NCI-H187 (cell line): ENCODE results near the gene GHR.
"Not testable (repeated sequence)": the region's sequence is repeated elsewhere in the genome, so short reads cannot be mapped to it uniquely, and the experiment has no call there.

Source experiments
- DNase-seq, 2 experiments: peaks; one replicate each; lab custom pipeline; 2025; lab: John Stamatoyannopoulos, UW

The GHR gene

GRCh38 chr5:42645138-42645537, 221.9 kb downstream of the GHR start:
- no peak for DNase-seq

GRCh38 chr5:42648036-42648435, 224.8 kb downstream of the GHR start:
- DNase-seq: no peak

DNA sequence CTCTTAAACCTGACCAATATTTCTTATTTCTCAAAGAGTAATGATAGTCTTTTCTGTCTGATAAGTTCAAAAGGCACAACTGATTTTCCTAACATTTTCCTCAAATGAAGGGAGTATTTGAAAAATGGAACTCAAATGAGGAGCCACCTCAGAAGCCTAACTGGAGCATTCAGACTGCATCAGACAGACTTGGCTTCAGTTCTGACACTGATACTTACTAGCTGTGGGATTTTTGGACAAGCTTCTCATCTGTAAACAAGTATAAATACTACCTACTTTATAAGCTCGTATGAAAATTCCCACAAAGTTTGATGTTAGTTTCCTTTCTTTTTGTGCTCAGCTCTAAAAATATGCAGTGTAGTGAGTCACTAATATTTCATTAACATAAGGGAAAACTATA, 225.7 kb downstream of the GHR start:
- no peak for DNase-seq

DNA sequence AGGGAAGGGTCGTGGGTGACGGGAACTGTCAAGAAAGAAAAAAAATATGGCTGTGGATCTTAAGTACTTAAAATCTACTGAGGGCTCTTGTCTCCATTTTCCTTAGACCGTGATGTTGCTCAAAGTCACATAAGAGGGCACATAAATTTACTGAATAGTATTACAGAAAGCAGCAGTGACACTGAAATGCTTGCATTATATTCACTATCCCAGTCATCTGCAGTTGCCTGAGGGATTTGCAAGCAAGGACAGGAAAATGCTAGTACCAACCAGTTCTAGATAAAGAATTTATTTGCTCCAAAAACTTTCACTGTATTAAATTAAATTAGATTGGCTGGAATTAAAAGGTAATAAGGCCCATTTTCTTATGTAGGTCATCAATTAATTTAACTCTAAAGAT, 226.8 kb downstream of the GHR start:
- no peak for DNase-seq

DNA sequence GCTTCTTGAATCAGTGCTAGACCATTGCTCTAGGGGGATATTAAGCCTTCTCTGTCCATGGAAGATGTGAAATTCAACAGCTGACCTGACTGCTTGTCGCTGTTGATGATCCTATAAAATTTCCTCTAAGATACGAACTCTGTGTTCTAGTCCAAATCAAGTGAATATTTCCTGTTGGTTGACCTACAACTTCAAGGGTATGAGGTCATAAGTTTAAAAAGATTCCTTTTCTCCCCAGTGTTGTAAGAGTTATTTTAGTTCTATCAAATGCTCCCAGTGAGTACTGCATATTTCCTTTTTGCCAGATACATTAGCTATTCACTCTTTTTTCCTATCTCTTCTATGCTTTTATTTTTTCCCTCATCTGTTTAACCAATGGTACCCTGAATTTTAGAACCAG, 230.5 kb downstream of the GHR start:
- no peak for DNase-seq

- no peak for DNase-seq
Measured at GRCh38 chr5:42654645-42655044, 231.4 kb downstream of the GHR start.

DNA sequence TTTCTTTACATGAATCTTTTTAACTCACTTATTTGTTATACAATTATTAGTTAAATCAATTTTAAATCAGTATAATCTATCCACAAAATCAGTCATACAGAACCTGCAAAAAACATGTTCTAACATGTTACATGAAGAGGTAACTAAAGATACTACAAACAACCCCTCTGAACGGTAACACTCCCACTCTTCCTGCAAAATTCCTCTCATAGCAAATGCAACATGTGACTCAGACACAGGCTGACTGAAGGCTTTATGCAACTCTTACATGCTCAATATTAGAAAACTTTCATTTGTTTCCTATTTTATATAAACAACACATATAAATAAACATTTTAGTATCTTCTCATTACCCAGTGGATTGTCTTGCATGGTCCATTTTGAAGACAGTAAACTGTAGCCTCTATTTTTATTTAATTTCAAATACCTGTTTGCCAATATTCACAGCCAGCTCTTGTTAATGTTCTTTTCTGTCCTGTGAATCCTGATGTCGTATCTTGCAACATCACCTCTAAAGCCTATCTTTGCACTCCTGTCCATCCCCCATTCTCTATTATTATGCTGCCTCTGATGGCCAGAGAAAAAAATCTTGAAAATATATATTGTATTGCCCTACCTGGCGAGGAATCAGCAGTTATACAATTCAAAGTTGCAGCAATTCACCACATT, 232.9 kb downstream of the GHR start:
- no peak for DNase-seq

DNA sequence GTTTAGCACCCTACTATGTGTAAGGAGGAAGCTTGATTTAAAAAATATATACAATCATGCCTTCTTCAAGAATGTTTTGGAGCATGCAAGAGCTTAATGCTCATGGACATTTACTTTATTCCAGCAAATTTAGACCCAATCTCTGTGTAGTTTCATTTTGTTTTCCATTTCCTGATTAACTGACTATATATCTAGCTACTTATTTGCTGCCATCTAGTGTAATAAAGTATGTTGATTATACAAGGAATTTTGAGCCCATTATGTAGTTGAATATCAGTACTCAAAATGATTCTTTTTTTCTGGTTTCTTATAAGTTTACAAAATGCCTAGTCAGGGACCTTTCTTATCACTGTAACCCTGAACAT, 233.4 kb downstream of the GHR start:
- no peak for DNase-seq

DNA sequence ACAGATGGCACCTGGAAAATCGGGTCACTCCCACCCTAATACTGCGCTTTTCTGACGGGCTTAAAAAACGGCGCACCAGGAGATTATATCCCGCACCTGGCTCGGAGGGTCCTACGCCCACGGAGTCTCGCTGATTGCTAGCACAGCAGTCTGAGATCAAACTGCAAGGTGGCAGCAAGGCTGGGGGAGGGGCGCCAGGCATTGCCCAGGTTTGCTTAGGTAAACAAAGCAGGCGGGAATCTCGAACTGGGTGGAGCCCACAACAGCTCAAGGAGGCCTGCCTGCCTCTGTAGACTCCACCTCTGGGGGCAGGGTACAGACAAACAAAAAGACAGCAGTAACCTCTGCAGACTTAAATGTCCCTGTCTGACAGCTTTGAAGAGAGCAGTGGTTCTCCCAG, 236.6 kb downstream of the GHR start:
- not testable (repeated sequence) for DNase-seq

DNA sequence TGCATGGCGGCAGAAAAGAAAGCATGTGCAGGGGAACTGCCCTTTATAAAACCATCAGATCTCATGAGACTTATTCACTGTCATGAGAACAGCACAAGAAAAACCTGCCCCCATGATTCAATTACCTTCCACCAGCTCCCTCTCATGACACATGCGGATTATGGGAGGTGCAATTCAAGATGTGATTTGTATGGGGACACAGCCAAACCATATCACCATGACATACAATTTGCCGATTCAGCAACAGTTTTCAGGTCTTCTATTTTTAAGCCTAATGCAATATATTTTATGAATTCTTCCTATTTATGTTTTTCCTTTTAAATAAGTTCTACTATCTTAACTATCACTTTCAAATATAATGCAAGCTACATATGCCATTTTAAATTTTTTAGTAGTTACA, 242.6 kb downstream of the GHR start:
- DNase-seq: no peak

GRCh38 chr5:42666869-42667268, 243.6 kb downstream of the GHR start:
- no peak for DNase-seq

GRCh38 chr5:42668254-42668653, 245.0 kb downstream of the GHR start:
- DNase-seq: no peak

GRCh38 chr5:42672925-42673324, 249.7 kb downstream of the GHR start:
- DNase-seq: no peak

DNA sequence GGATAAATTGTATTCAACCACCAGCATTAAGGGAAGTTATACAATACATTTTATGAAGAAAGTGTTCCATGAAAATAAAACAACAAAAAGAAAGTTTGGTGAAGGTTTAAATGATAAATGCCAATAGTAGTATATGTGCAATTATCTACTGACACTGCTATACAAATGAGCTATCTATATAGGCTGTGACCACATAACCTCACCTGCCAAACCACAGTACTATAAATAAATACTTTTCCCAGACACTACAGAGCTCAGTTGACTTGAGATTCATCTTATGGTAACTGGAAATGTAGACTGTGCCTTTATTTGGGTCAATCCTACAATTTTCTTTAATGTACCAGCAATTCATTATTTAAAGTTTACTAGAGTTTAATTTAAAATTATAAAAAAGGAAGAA, 252.4 kb downstream of the GHR start:
- DNase-seq: no peak

DNA sequence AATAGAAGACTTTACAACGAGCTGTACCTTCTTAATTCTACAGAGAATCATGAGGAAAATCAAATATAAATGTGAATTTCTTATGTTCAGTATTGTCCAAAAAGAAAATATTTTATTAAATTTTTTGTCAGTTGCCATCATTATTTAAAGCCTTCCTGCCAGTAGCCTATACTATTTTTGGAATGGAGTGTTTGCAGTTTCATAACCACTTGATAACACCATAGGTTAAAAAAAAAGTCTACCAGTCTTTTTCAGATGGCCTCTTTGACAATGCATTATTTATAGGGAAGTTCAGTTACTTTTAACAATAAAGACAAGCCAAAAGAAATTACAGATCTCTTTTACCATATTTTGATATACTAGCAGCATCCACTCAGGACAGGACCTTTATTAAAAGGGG, 253.1 kb downstream of the GHR start:
- DNase-seq: no peak

GRCh38 chr5:42677156-42677842, 254.1 kb downstream of the GHR start:
- no peak for DNase-seq

- DNase-seq: no peak
Measured at GRCh38 chr5:42680046-42680445, 256.8 kb downstream of the GHR start.

GRCh38 chr5:42685078-42685477, 261.8 kb downstream of the GHR start:
- DNase-seq: not testable (repeated sequence)

DNA sequence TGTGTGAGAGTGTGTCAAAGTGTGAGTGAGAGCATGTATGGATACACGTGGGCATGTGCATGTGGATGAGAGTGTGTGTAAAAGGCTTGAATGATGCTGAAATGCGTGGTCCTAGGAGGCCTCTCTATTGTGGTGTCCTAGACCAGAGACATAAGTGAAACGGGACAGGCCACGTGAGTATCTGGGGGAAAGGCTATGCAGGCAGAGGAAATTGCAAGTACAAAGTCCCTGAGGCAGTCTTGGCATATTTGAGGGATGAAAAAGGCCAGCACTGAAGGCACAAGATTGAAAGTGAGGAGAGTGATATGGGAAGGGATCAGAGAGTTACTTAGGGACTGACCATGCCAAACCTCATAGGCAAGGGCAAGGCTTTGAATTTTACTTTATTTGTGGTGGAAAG, 266.2 kb downstream of the GHR start:
- DNase-seq: no peak

DNA sequence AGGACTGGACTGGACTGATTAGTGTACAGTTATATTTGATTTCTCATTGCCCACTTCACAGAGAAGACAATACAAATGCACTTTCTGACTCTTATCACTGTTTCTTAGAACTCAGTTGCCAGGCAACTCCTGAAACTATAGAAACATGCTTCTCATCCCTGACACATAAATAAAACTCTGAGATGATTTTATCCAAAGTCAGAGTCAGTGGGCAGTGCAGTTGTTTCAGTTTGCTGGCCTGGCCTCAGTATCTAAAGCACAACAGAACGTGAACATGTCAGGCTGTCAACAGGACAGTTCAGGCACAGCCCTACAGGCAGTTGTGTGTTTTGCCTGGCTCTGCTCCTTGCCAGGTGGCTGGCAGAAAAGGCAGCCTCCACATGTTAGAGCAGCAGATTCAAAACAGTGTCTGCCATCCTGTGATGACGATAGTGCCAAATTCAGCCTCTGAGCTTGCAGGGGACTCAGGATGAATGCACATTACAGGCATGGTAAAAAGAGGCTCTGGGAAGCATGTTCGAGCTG, 268.2 kb downstream of the GHR start:
- no peak for DNase-seq

- DNase-seq: no peak
Measured at GRCh38 chr5:42701351-42702059, 278.3 kb downstream of the GHR start.

DNA sequence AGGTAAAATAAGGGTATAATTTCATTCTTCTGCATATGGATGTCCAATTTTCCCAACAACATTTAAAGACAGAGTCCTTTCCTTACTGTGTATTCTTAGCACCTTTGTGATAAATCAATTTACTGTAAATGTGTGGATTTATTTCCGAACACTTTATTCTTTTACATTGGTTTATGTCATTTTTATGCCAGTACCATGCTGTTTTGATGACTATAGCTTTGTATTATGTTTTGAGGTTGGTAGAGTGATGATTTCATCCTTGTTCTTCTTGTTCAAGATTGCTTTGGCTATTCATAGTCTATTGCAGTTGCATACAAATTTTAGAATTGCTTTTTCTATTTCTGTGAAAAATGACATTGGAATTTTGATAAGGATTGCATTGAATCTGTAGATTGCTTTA, 280.0 kb downstream of the GHR start:
- DNase-seq: no peak

DNA sequence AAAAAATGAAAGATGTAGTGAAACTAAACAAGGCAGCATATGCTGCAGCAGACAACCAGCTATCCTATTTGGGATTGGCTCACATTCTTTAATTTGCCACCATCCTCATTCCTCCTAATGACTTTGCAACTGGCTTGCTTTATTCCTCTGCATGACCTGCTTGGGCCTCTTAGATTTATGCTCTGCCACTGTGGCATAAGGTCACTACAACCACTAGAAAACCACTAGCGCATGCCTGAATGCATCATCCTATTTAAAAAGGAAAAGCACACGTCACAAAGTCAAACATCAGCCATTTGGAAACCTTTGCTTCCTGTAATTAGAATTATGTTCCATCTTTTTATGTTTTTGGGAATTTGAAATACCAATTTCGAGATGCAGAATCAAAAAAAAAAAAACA, 292.5 kb downstream of the GHR start:
- DNase-seq: no peak
